Ishikawa (cell line): ENCODE results near the gene PDE3B.

Source experiments
- EP300 ChIP-seq: IDR thresholded peaks from 2 replicates; pipeline ENCODE4 v1.6.1; 2012; ENCODE audit warnings: borderline replicate concordance
- REST ChIP-seq: IDR thresholded peaks from 2 replicates; pipeline ENCODE4 v1.6.1; 2012; ENCODE audit warnings: low read depth, mild to moderate bottlenecking

GRCh38 chr11:14645985-14646900 lies 2.6 kb downstream of the PDE3B start:
- no peak for TF ChIP-seq REST
- TF ChIP-seq EP300: no peak
